KMS-11 (cell line): ENCODE data around the gene POLE3.

ENCODE experiments used
- H2AFZ ChIP-seq: fragments of 200-600 bp; sonication (generic); 2 replicates; pipeline ENCODE4 v1.6.1; 2016; ENCODE audit warnings: antibody characterized with exemption, mixed run types, low read depth
- H3K27ac ChIP-seq: fragments of 200-600 bp; sonication (generic); 2 replicates; pipeline ENCODE4 v1.6.1; 2016; ENCODE audit warnings: mild to moderate bottlenecking, mixed run types
- H3K27me3 ChIP-seq: fragments of 200-600 bp; sonication (generic); 2 replicates; pipeline ENCODE4 v1.6.1; 2017; ENCODE audit warnings: mild to moderate bottlenecking, low read depth, mixed run types, moderate library complexity; ENCODE audit not compliant: insufficient read depth
- H3K36me3 ChIP-seq: fragments of 200-600 bp; sonication (generic); 2 replicates; pipeline ENCODE4 v1.6.1; 2017; ENCODE audit warnings: mild to moderate bottlenecking, mixed run types; ENCODE audit not compliant: insufficient read depth
- H3K4me1 ChIP-seq: fragments of 200-600 bp; sonication (generic); 2 replicates; pipeline ENCODE4 v1.6.1; 2016; ENCODE audit warnings: mild to moderate bottlenecking, low read depth, mixed run types; ENCODE audit not compliant: poor library complexity, severe bottlenecking
- H3K4me2 ChIP-seq: fragments of 200-600 bp; sonication (generic); 2 replicates; pipeline ENCODE4 v1.7.0; 2016; ENCODE audit warnings: mild to moderate bottlenecking, mixed run types
- H3K4me3 ChIP-seq: fragments of 200-600 bp; sonication (generic); IDR thresholded peaks from 2 replicates; pipeline ENCODE4 v1.6.1; 2017; ENCODE audit warnings: low read depth, low read length, mixed read lengths; ENCODE audit not compliant: insufficient read depth
- H3K79me2 ChIP-seq: fragments of 200-600 bp; sonication (generic); 2 replicates; pipeline ENCODE4 v1.6.1; 2016; ENCODE audit warnings: low read depth, mixed run types; ENCODE audit not compliant: insufficient read depth
- H3K9ac ChIP-seq: fragments of 200-600 bp; sonication (generic); 2 replicates; pipeline ENCODE4 v1.6.1; 2016; ENCODE audit warnings: mild to moderate bottlenecking, mixed run types
- H4K20me1 ChIP-seq: fragments of 200-600 bp; sonication (generic); 2 replicates; pipeline ENCODE4 v1.6.1; 2016; ENCODE audit warnings: mild to moderate bottlenecking, mixed run types; ENCODE audit not compliant: insufficient read depth
- CTCF ChIP-seq: fragments of 200-600 bp; sonication (generic); conservative IDR thresholded peaks from 2 replicates; pipeline ENCODE4 v1.6.1; 2017; ENCODE audit warnings: low read depth, mild to moderate bottlenecking, antibody characterized with exemption, low read length, moderate library complexity, mixed read lengths

Gene POLE3

GRCh38 chr9:113376634-113377567, 33.6 kb downstream of the POLE3 start, which contains the start of gene HDHD3:
Gene HDHD3, minus strand, starts transcription at chr9:113376986. Its CDS starts 2,632 bp downstream, at chr9:113374354.
- Histone ChIP-seq H3K9ac (peak within 1 kb of the TSS; percentile 60; the same call in 1 of the 2 replicates), H3K4me3 (no peak within 1 kb of the TSS), H2AFZ (peak within 1 kb of the TSS; percentile 90), H3K4me1 (peaks cover 34% of the 10 kb centered on the region), H3K79me2 (peaks cover 7% of the 10 kb centered on the region; the same call in 1 of the 2 replicates), H3K4me2 (peak within 1 kb of the TSS; percentile 94), H4K20me1 (no peaks in the 10 kb centered on the region), H3K27ac (peak within 1 kb of the TSS; percentile 60), H3K27me3 (no peaks in the 10 kb centered on the region), H3K36me3 (no peaks in the 10 kb centered on the region)
- TF ChIP-seq CTCF: no peak

- H3K27me3 ChIP-seq: no peaks in the 10 kb centered on the region
- TF ChIP-seq CTCF: no peak
- H3K4me1 ChIP-seq: peaks cover 19% of the 10 kb centered on the region
- H3K79me2 ChIP-seq: peaks cover 7% of the 10 kb centered on the region; the same call in 1 of the 2 replicates
- H3K36me3 ChIP-seq: no peaks in the 10 kb centered on the region
- H3K4me2 ChIP-seq: peak overlapping the region; percentile 94
- H2AFZ ChIP-seq: no peak overlapping the region
- peak overlapping the region; percentile 39; the same call in 1 of the 2 replicates for H3K9ac ChIP-seq
- no peaks in the 10 kb centered on the region for H4K20me1 ChIP-seq
- H3K27ac ChIP-seq: no peak overlapping the region; the same call in 1 of the 2 replicates
- no peak overlapping the region for H3K4me3 ChIP-seq
Measured at GRCh38 chr9:113375057-113376023, 35.1 kb downstream of the POLE3 start.

DNA sequence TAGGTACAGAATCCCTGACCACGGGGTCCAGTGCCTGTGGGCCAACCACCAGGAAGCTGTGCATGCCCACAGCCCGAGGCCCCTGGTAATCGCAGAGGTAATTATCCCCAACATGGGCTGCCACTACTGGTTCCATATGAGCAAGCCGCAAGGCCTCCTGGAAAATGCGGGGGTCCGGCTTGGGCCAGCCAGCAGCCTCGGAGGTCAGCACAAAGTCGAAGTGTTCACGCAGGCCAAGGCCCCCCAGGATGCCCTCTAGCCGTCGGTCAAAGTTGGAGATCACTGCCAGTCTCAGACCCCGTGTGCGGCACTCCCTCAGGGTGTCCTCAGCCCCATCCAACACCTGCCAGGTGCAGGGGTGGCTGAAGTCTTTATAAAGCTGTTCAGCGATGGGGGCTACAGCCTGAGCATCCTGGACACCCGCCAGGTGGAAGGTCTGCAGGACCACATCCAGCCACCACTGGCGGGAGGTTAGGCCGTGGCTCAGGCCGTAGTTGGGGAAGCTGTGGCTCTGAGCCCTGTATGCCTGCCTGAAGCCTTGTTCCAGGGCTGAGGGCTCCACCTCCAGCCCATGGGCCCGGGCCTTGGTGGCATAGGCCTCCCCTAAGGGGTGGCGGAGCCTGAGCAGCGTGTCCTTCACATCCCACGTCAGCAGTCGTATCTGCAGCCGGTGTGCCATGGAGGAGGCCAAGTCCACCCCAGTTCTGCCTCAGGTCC, 36.6 kb downstream of the POLE3 start:
- H3K27ac ChIP-seq: no peak overlapping the region
- no peak overlapping the region for H3K4me3 ChIP-seq

More for the DNA sequence above, 36.6 kb downstream of the POLE3 start:
- Histone ChIP-seq H3K36me3 (no peaks in the 10 kb centered on the region), H3K4me2 (no peak overlapping the region), H3K9ac (no peak overlapping the region), H3K27me3 (no peaks in the 10 kb centered on the region), H2AFZ (no peak overlapping the region), H3K4me1 (peaks cover 13% of the 10 kb centered on the region), H3K79me2 (peaks cover 7% of the 10 kb centered on the region; the same call in 1 of the 2 replicates), H4K20me1 (no peaks in the 10 kb centered on the region)
- TF ChIP-seq CTCF: no peak
